Activated CD8-positive, alpha-beta memory T cell treated with anti-CD3 and anti-CD28 coated beads, Interleukin-2, amount 10 ng/mL, durations not matched to agents 7 days and 5 days (primary cell): ENCODE data around the gene SLC9A9. TPM values are rescaled to one million over a fixed set of nuclear protein-coding genes. Genes with fewer than 3 reads are reported as not detected.
A peak's percentile ranks its signal among the peaks of the same experiment; 100 is the strongest.

Experiments
- ATAC-seq: fragments of 150-1000 bp; cut with Tn5 transposase; one replicate; pipeline ENCODE4 v1.10.0; 2021; ENCODE audit warnings: moderate library complexity
- CTCF ChIA-PET: fragments of 350-600 bp; sonication (Branson Sonifier 250); formaldehyde crosslinking; loops from one replicate; lab custom pipeline; 2021; ENCODE audit warnings: antibody characterized with exemption; lab: Charles Lee
- DNase-seq: peaks from one replicate; pipeline ENCODE4 v3.0.0-alpha.2; 2020
- H3K27ac Mint-ChIP-seq: one replicate; pipeline ENCODE4 v1.8.0; 2021; ENCODE audit warnings: mild to moderate bottlenecking, mixed read lengths
- H3K27me3 Mint-ChIP-seq: one replicate; pipeline ENCODE4 v1.8.0; 2021; ENCODE audit warnings: mixed read lengths
- H3K36me3 Mint-ChIP-seq: one replicate; pipeline ENCODE4 v1.8.0; 2021; ENCODE audit warnings: mild to moderate bottlenecking, mixed read lengths
- H3K4me1 Mint-ChIP-seq: one replicate; pipeline ENCODE4 v1.8.0; 2021; ENCODE audit warnings: mixed read lengths
- H3K4me3 Mint-ChIP-seq: one replicate; pipeline ENCODE4 v1.8.0; 2021; ENCODE audit warnings: mild to moderate bottlenecking, moderate library complexity, mixed read lengths
- H3K9me3 Mint-ChIP-seq: one replicate; pipeline ENCODE4 v1.8.0; 2022; ENCODE audit warnings: low read depth, mixed read lengths
- total RNA-seq, 2 experiments: library from RNA; stranded (reverse); gene quantifications; one replicate each; pipeline ENCODE4 v1.2.3, GENCODE V29; 2021

SLC9A9 gene
- total RNA-seq, 2 experiments from 2014 or later: 6.8 to 10.8 TPM

DNA sequence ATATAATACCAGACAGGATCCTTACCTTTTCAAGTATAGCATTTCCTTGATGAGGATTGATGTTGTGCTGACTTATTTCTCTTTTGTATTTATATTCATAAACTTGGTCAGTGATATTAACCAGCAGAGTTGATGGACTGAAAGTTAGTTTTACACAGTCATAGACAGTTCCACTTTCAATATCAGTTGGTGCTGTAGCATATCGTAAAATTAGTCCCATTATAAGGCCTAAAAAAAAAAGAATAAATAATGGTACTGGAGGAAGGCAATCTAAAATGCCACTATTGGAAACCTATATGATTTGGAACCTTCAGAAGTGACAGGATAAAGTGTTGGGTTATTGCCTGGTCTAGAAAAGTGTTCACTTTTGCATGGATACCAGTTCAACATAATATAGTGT is 16.3 kb downstream of the SLC9A9 start:
- CTCF ChIA-PET: no interaction called here
- no peak overlapping the region for H3K4me3 Mint-ChIP-seq

DNA sequence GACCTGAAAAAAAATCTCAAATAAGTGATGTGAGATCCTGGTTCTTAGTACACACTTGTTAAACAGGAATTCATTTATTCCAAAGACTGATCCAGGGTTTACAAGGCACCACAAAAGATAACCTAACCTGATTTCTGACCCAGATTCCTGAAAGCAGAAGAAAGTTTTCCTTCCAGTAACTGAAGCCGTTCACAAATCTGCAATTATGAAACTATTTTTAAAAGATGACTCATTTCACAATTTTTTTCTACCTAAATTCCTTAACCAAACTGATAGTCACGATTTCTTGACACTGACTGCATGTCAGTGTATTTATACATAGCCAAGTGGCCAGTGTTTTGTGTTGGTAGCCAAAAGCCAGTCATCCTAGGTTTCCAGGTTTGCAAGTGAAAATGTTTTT is 17.1 kb downstream of the SLC9A9 start:
- peaks cover 30% of the 10 kb centered on the region for H3K4me1 Mint-ChIP-seq
- H3K9me3 Mint-ChIP-seq: peaks cover 4% of the 10 kb centered on the region
- CTCF ChIA-PET: no interaction called here
- no peak overlapping the region for H3K27ac Mint-ChIP-seq
- H3K36me3 Mint-ChIP-seq: peaks cover 12% of the 10 kb centered on the region
- H3K4me3 Mint-ChIP-seq: peak overlapping the region; percentile 37
- no peaks in the 10 kb centered on the region for H3K27me3 Mint-ChIP-seq
- ATAC-seq: peak; percentile 75
- DNase-seq: no peak

More for the DNA sequence above, 16.3 kb downstream of the SLC9A9 start:
- ATAC-seq: peak; percentile 67
- no peaks in the 10 kb centered on the region for H3K9me3 Mint-ChIP-seq
- peaks cover 6% of the 10 kb centered on the region for H3K36me3 Mint-ChIP-seq
- H3K4me1 Mint-ChIP-seq: peaks cover 24% of the 10 kb centered on the region
- no peaks in the 10 kb centered on the region for H3K27me3 Mint-ChIP-seq
- no peak overlapping the region for H3K27ac Mint-ChIP-seq
- no peak for DNase-seq

DNA sequence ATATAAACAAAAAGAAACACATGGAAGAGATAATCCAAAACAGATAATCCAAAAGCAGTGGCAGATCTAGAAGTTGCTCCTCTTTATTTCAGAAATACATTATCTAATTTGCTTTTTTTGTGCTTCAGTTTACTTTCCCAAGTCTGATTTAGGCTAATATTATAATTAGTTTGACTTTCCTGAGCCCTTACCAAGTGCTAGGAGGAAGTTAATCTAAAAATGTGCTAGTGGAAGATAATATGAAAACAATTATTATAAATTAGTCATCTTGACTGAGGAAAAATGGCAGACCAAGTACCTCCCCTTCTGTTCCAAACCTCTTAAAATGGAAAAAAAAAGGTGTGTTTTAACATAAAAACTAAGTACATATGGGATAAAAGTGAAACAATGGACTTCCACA is 17.5 kb downstream of the SLC9A9 start:
- DNase-seq (no peak), ATAC-seq (no peak)
- Mint-ChIP-seq H3K27ac (no peak overlapping the region), H3K9me3 (peaks cover 5% of the 10 kb centered on the region), H3K4me3 (peak overlapping the region; percentile 3), H3K36me3 (peaks cover 14% of the 10 kb centered on the region), H3K4me1 (peaks cover 33% of the 10 kb centered on the region), H3K27me3 (no peaks in the 10 kb centered on the region)
- CTCF ChIA-PET: no interaction called here

DNA sequence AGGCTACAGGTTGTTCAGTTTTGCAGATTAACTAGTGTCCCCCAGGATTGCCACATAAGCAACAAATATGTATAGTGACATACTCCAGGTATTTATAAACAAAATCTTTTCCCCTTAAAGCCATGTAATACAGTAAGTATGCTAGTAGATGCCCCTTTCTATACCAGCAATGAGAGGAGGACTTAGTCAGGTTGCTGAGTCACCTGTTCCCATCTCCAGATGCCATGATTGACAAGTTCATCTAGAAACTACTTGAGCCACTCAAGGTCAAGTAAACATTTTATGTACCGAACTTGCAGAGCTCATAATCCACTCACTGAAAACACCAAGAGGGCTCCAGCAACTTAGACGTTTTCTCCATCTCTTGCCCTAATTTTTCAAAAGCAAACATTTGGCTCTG is 18.2 kb downstream of the SLC9A9 start:
- ATAC-seq: no peak
- no peak overlapping the region for H3K27ac Mint-ChIP-seq

DNA sequence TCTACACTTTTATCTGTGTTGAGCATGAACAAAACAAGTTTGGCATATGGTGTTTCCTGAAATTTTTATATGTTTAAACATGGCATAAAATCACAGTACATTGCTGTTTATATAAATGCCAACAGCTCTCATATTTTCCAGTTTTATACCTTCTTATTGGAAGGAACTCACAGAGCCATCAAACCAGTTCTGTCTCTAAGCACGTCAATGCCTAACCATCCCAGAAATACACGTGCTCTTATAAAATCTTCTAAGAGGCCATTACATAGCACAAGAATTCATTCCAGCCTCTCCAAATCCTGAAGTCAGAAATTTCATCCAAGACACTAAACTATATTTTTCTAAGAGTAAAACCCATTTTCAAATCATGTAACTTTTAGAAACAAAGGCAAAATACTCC is 20.8 kb downstream of the SLC9A9 start:
- Mint-ChIP-seq H3K4me3 (no peak overlapping the region), H3K36me3 (peaks cover 24% of the 10 kb centered on the region), H3K27me3 (no peaks in the 10 kb centered on the region), H3K27ac (no peak overlapping the region), H3K4me1 (peaks cover 39% of the 10 kb centered on the region), H3K9me3 (peaks cover 5% of the 10 kb centered on the region)
- no peak for DNase-seq
- ATAC-seq: no peak
- CTCF ChIA-PET: no interaction called here

More for the DNA sequence above, 18.2 kb downstream of the SLC9A9 start:
- Mint-ChIP-seq H3K9me3 (peaks cover 5% of the 10 kb centered on the region), H3K27me3 (no peaks in the 10 kb centered on the region), H3K4me3 (no peak overlapping the region), H3K4me1 (peaks cover 36% of the 10 kb centered on the region), H3K36me3 (peaks cover 17% of the 10 kb centered on the region)
- DNase-seq: no peak
- CTCF ChIA-PET: no interaction called here

DNA sequence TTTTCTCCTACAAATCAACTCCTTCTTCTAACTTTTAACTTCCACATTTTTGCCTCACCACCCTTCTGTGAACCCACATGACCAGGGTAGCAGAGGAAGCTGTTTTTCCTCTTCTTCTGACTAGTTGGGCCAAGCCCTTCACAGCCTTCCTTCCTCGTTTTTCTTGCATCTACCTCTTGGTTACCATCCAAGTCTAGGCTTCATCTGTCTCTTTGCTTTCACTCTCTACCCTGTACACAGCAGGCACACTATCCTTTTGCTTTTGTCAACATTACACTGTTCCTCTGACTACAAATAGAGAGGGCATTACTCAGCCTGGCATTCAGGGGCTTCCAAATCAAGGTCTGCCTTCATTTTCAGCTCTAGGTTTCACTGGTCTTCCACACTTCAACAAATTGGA is 22.0 kb downstream of the SLC9A9 start:
- ATAC-seq (no peak), DNase-seq (no peak)
- H3K27me3 Mint-ChIP-seq: no peaks in the 10 kb centered on the region
- H3K36me3 Mint-ChIP-seq: peaks cover 24% of the 10 kb centered on the region
- peak overlapping the region; percentile 61 for H3K27ac Mint-ChIP-seq
- peaks cover 33% of the 10 kb centered on the region for H3K4me1 Mint-ChIP-seq
- peaks cover 5% of the 10 kb centered on the region for H3K9me3 Mint-ChIP-seq
- CTCF ChIA-PET: interaction anchor here (1.3 kb wide), 1 partner anchor 11 kb away, joined by 5 read pairs; no protein-coding TSS in a partner anchor
- no peak overlapping the region for H3K4me3 Mint-ChIP-seq

DNA sequence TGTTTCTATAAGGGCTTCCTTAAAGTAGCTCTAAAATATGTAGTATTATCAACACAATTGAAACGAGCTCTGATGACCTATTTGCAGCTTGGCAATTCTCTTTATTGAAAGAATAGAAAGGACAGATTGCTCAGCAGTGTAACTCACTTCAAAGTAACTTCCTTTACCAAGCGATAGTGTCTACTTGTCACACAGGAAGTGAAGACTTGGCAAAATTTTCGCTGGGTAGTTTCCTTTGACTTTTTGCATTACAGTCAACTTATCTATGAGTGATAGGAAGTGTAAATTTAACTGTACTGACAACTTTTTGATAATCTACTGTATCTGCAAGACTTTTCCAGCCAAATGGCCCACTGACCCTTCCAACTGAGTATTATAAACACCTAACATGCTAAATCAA is 22.8 kb downstream of the SLC9A9 start:
- no peak for DNase-seq
- Mint-ChIP-seq H3K9me3 (peaks cover 5% of the 10 kb centered on the region), H3K27me3 (no peaks in the 10 kb centered on the region), H3K36me3 (peaks cover 24% of the 10 kb centered on the region), H3K27ac (peak overlapping the region; percentile 58), H3K4me3 (no peak overlapping the region), H3K4me1 (peaks cover 27% of the 10 kb centered on the region)
- peak; percentile 84 for ATAC-seq
- CTCF ChIA-PET: interaction anchor here (0.9 to 1.3 kb wide), 2 partner anchors 12 to 50 kb away, joined by 3 to 5 read pairs; no protein-coding TSS in a partner anchor

DNA sequence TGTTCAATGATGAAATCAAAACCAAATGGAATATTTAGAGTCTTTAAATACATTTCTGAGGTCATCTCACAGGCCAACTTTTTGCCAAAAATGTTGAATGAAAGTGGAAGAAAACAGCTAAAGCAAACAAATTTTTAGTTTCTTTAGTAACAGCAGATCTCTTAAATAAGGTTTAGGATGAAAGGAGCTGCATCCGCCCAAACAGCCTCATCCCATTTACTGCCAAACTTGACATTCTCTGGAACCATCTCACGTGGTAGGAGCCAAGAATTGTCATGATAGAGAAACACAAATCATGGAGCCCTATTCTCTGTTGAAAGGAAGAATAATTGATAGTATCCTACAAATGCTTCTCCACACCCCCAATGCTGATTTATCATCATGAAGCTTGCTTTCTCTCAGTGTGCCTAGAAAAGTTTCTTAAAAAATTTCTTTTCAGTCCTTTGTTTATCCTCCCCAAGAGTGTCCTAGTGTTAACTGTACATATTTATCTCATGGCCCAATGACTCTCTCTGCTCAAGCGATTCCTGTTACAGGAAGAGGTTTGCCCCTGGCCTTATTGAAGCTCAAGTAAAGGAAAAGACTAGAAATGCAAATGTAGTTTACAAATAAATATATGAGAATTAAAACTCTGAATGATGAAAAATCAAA is 23.4 kb downstream of the SLC9A9 start:
- DNase-seq (no peak), ATAC-seq (no peak)
- Mint-ChIP-seq H3K4me3 (no peak overlapping the region), H3K27ac (no peak overlapping the region), H3K36me3 (peaks cover 24% of the 10 kb centered on the region), H3K4me1 (peaks cover 24% of the 10 kb centered on the region), H3K9me3 (peaks cover 5% of the 10 kb centered on the region), H3K27me3 (no peaks in the 10 kb centered on the region)
- CTCF ChIA-PET: interaction anchor here (0.9 to 1.3 kb wide), 3 partner anchors 12 to 716 kb away, joined by 3 to 5 read pairs (median 4); no protein-coding TSS in a partner anchor

DNA sequence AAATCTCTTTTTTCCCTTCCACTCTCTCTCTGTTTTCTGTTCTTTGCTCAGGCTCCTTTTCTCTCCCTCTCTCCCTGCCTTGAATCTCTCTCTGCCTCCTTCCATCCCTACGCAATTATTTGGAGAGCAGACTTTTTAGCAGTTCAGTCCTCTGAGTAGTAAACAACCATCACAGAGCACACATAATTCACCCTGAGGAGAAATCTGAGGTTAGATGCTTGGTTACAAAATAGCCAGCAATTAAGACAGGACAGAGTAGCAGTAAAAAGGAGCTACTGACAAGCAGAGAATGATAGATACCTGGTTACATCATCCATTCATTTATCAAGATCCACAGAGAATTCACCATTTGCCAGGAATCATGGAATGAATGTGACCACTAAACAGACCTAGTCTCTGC is 25.5 kb downstream of the SLC9A9 start:
- Mint-ChIP-seq H3K4me3 (no peak overlapping the region), H3K27ac (no peak overlapping the region), H3K9me3 (peaks cover 5% of the 10 kb centered on the region), H3K27me3 (no peaks in the 10 kb centered on the region), H3K36me3 (peaks cover 18% of the 10 kb centered on the region), H3K4me1 (peaks cover 24% of the 10 kb centered on the region)
- DNase-seq (no peak), ATAC-seq (no peak)
- CTCF ChIA-PET: no interaction called here

DNA sequence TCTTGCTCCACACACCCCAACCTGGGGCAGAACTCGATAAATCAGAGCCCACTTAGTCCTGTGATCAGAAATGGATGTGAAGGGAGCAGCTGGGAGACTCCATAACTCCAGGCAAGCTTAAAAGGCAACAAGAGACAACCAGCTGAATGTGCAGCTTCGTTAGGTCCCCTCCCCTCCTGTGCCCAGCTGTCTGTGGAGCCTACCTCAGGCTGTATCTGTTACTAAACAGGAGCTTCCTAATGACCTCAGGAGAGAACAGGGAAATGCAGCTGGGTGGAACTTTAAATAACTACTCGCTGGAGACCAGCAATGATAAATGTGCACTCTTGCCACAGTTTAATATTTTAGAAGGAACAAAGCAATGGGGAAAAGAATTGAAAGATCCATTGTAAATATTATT is 25.9 kb downstream of the SLC9A9 start:
- CTCF ChIA-PET: no interaction called here
- no peak for ATAC-seq
- Mint-ChIP-seq H3K36me3 (peaks cover 18% of the 10 kb centered on the region), H3K4me1 (peaks cover 24% of the 10 kb centered on the region), H3K4me3 (no peak overlapping the region), H3K9me3 (peaks cover 5% of the 10 kb centered on the region), H3K27me3 (no peaks in the 10 kb centered on the region), H3K27ac (no peak overlapping the region)
- no peak for DNase-seq

DNA sequence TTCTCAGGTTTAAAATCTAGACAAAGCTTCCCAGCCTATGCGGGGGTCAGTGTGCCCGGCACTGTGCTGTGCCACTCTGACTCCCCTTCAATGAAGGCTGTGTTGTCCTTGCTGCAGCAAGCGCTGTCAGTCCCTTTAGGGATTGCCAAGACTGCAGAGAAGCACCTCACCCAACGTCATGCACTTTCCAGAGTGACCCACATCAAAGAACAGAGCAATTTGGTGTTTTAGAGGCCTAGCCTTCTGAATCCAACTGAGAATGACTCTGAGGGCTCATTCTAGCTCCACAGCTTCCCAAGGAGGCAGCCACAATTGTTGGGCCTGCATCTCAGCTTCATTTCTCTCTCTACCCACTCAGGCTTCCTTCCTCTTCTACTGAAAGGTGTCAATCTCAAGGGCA is 26.4 kb downstream of the SLC9A9 start:
- no peak for DNase-seq
- CTCF ChIA-PET: no interaction called here
- H3K27me3 Mint-ChIP-seq: no peaks in the 10 kb centered on the region
- H3K4me3 Mint-ChIP-seq: no peak overlapping the region
- H3K9me3 Mint-ChIP-seq: peaks cover 5% of the 10 kb centered on the region
- H3K4me1 Mint-ChIP-seq: peaks cover 24% of the 10 kb centered on the region
- peaks cover 18% of the 10 kb centered on the region for H3K36me3 Mint-ChIP-seq
- ATAC-seq: no peak
- no peak overlapping the region for H3K27ac Mint-ChIP-seq

DNA sequence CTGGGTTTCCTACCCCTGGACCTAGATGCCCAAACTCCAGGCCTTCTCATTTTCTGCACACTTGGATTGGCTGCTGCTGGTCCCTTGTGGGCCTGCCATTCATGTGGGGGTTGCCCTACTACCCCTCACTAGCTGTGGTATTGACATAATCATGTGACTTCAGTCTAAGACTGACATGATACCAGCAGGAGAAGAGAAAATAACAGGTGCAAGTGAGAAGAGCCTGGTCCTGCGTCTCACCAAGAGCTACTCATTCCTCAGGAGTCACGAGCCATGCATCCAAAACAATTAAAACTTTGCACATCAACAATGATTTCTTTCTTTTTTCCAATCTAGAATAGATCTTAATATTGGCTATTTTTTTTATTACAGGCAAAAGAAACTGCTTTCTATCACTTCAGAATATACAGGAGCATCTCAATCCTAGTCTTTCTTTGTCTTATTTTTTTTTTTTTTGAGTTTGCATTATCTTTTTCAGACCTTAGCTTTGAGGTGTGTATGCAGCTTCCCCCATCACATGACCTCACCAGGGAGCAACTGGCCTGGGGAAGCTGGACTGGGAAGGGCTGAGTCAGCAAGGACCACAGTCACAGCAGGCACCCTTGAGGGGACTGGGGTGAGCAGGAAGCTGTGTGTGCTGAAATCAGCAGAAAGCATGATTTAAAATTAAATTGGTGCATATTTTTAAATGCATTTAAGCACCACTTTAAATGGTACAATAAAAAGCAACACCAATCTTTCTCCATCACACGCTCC is 27.6 kb downstream of the SLC9A9 start:
- Mint-ChIP-seq H3K9me3 (no peaks in the 10 kb centered on the region), H3K4me1 (peaks cover 13% of the 10 kb centered on the region), H3K27me3 (no peaks in the 10 kb centered on the region), H3K4me3 (no peak overlapping the region), H3K36me3 (peaks cover 9% of the 10 kb centered on the region), H3K27ac (no peak overlapping the region)
- CTCF ChIA-PET: no interaction called here
- DNase-seq (no peak), ATAC-seq (no peak)

DNA sequence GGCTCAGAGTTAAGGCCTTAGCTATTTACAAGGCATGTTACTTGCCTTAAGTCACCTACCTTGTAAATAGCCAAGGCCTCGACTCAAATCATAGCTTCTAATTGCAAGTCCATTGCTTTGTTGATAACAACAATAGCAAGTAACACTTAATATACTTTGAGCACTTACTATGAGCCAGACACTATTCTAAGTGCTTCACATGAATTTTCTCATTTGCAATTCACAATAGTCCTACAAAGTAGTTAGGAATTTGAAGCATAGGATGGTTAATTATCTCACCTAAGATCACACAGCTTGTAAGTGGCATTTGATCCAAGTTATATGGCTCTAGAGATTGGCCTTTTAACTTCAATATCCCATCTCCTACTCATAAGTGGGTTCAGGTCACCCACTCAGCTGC is 28.4 kb downstream of the SLC9A9 start:
- Mint-ChIP-seq H3K27ac (no peak overlapping the region), H3K4me3 (no peak overlapping the region), H3K9me3 (no peaks in the 10 kb centered on the region), H3K4me1 (peaks cover 11% of the 10 kb centered on the region), H3K36me3 (peaks cover 6% of the 10 kb centered on the region), H3K27me3 (no peaks in the 10 kb centered on the region)
- CTCF ChIA-PET: no interaction called here
- DNase-seq (no peak), ATAC-seq (no peak)

DNA sequence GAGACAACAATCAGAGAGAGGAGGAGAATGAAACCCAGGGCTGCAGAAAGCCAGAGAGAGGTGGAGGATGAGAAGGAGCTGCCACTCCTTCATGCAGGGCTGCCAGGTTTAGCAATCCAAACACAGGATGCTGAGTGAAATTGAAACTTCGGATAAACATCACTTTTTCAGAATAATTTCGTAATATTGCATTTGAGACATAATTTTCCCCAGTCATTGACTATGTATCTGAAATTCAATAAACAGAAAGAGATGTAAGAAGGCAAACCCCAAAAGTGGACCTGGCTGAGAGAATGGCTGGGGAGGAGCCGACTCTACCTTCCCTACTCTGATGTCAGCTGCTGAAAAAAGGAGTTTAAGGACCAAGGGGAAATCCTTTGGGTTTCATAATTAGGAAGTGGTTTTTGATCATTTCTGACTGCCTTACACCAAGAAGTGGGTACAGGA is 33.8 kb downstream of the SLC9A9 start:
- Mint-ChIP-seq H3K27ac (no peak overlapping the region), H3K36me3 (peaks cover 3% of the 10 kb centered on the region), H3K4me3 (no peak overlapping the region), H3K27me3 (no peaks in the 10 kb centered on the region), H3K4me1 (peaks cover 15% of the 10 kb centered on the region), H3K9me3 (no peaks in the 10 kb centered on the region)
- CTCF ChIA-PET: no interaction called here
- ATAC-seq (peak; percentile 47), DNase-seq (no peak)
